Activated CD8-positive, alpha-beta memory T cell treated with anti-CD3 and anti-CD28 coated beads for 24 hours (primary cell): ENCODE measurements around the gene KCP.

Experiments
- DNase-seq: peaks from one replicate; pipeline ENCODE4 v3.0.0-alpha.2; 2020

Gene KCP

DNA sequence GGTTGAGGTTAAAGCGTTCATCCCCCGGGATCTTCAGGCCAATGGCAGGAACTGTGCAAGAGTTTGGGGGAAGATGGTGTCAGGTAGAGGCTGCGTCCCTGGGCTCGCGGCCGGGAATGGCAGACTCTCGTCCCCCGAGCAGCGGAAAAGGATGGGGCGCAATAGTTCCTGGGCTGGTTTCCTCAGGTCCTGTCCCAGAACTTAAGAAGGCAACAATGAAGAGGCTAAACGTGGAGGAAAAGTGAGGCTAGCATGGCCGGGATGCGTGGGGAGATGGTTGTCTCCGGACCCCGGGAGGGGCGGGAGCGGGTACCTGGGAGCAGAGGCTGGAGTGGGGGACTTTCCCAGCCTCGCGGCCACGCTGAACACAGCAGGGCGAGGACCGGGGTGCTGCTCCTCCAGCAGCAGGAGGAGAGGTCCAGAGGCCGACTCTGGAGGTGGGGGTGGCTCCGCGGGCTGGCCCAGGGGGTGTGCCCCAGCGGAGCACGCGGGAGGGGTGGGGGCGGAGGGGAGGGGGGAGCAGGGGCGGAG lies 28.1 kb upstream of the KCP start:
- DNase-seq = no peak

DNA sequence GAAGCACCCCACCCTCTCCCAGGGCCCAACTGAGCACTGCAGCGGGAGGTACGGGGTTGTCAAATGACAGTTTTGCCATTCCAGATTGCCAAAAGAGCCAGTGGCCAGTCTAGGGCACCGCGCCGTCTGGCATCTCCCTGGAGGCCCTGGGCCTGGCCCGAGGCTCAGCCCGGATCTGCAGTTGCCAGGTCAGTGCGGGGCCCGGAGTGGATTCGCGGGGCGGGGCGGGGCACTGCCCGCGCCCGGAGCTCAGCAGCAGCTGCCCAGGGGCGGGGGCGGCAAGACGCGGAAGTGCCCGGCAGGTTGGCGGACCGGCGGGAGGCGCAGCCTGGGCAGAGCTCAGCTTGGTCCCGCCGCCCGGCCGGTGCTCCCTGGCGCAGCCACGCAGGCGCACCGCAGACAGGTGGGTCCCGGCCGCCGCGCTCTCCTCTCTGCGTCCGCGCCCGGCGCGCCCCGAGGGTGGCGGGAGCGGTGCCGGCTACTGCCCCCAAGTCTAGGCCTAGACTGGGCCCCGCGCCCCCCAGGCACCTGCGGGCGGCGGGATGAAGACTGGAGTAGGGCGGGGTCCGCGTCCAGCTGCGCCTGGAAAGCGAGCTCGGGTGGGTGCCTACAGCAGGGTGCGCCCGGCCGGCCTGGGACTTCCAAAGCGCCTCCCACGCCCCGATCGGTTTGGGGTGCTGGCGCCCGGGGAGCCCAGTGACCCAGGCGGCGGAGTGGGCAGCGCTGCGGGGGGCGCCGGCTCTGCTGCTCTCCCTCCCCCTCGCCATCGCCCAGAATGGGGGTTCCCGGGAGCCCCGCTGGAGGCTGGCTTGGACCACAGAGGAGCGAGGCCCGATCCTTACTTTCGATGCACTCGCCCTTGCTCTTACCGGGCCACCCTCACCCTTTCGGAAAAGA lies 27.4 kb upstream of the KCP start, which contains the start of gene IRF5:
Gene IRF5, plus strand, starts transcription at position 281 of the 897 bp plus-strand sequence. CDS start 4,155 bp downstream, outside the sequence.
- DNase-seq = peak; percentile 66

DNA sequence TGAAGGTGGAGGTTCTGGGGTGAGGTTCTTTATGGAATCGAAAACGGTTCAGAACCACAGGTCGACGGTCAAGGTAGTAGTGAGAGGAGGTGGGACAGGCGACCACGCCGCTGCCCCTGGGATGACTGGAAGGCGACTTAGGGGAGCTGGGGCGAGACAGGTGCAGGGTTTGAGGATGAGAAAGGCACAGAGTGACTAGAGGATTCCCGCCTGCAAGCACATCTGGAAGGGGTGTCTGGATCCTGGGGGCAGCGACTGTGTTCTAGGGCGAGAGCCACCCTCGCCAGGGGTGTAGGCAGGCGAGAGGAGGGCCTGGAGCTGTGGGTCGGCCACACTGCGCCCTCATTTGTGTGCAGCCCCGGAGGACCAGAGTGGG lies 26.8 kb upstream of the KCP start:
- DNase-seq = no peak

DNA sequence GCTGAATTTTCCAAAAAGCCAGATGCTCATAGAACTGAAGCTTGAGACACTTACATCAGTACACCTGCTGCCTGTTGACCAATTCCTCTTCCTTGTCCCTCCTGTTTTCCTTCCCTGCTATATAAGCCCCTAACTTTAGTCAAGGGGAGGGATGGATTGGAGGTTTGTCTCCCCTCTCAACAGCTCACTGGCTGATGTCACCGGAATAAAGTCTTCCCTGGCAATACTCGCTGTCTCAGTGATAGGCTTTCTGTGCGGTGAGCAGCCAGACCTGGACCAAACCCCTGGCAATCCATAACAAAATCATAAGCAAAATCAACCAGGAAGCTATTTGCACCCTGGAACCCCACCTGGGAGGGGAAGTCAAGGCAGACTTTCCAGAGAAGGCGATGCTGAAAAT lies 26.3 kb upstream of the KCP start:
- DNase-seq = no peak

DNA sequence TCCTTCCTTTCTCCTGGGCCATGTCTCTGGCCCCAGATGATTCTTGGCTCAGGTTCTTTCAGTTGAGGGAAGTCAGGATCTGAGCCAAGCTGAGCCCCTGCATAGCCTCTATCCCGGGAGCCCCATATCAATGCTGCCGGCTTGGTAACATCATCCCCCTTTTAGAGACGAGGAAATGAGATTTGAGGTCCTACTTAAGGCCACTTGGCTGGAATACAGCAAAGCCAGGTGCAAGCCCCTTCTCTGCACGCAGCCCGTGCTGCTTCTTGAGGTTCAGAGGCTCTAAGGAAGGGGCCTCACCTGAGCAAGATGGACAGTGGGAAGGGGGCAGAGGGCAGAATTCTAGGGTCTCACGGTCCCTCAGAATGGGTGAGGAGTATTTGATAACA lies 24.8 kb upstream of the KCP start:
- DNase-seq = no peak

DNA sequence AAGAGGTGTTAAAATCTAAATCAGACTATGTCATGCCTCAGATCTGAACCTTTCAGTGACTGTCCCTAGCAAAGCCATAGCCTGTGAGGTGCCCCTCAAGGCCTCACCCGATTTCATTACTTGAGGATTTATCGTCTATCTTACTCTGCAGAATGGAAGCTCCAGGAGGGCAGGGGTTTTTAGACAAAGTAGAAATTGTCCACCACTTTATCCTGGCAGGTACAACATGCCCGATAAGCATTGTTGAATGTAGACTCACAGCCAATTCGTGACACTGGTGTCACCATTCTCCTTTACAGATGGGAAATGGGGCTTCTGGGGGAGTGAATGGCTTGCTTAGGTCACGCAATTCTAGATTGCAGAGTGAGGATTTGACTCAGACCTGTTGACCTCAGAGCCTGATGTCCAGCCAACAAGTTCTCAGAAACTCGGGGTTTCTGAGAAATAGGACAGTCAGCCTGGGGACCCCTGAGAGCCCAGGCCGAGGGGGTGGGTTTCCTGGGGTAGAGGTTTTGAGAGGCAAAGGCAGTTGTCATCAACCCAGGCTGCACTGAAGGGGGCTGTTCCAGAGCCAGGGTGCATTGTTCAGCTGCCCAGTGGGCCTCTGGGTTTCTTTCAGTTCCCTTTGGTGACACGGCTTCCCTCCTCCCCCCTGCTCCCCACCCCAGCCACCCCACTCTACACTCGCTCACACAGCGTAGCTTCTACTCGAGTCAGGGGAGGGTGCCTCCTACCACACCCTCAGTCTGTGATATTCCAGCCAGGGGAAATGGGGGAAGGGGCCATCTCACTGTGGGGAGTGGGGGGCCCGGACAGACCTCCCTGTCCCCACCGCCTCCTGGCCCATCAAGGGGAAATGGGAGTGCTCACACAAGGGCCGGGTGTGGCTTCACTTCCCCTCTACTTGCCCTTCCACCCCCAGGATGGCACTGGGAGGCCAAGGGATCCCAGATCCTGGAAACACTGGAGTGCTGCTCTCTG lies 24.1 kb upstream of the KCP start:
- no peak for DNase-seq

DNA sequence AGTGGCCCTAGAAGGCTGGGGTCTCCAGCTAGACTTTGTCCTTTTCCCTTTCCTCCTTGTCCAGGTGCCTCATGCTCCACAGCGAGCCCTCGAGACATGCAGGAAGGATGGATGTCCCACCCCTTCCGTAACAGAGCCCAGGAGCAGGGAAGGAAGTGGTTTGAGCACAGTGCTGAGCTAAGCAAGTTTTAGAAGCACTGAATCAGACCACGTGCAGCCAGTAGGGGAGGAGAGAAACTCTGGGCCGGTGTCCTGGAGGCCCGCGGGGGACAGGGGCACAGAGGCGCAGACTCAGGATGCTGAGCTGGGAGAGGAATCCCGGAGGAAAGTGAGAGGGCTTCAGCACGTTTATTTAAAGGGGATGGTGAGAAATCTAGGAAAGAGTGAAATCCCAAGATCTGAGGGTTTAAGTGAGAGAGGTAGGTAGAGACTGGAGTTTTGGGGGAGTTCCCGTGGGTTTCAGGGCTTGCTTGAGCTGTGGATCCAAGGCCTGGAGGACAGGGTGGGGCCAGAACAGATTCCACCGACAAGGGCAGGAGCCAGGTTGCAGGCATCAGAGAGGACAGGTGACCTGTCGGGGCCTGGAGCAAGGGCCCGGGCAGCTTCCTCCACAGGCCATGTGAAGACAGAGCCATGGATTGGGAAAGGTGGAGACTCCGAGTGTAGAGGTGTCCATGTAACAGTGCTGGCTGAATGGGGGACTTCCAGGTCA lies 22.8 kb upstream of the KCP start:
- peak; percentile 78 for DNase-seq

DNA sequence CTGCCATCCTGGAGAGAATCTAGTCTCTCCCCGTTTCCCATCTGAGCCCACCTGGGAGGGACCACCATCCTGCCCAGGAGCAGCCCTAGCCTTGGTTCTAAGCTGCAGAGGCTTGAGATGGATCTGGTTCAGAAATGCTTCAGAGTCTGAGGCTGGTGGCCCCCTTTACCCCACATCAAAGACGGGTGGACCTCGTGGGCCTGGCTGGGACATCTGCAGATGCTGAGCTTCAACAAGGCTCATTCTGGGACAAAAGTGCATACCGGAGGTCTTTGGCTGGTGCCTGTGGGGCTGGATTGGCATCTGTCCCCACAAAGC lies 22.3 kb upstream of the KCP start:
- DNase-seq = no peak

DNA sequence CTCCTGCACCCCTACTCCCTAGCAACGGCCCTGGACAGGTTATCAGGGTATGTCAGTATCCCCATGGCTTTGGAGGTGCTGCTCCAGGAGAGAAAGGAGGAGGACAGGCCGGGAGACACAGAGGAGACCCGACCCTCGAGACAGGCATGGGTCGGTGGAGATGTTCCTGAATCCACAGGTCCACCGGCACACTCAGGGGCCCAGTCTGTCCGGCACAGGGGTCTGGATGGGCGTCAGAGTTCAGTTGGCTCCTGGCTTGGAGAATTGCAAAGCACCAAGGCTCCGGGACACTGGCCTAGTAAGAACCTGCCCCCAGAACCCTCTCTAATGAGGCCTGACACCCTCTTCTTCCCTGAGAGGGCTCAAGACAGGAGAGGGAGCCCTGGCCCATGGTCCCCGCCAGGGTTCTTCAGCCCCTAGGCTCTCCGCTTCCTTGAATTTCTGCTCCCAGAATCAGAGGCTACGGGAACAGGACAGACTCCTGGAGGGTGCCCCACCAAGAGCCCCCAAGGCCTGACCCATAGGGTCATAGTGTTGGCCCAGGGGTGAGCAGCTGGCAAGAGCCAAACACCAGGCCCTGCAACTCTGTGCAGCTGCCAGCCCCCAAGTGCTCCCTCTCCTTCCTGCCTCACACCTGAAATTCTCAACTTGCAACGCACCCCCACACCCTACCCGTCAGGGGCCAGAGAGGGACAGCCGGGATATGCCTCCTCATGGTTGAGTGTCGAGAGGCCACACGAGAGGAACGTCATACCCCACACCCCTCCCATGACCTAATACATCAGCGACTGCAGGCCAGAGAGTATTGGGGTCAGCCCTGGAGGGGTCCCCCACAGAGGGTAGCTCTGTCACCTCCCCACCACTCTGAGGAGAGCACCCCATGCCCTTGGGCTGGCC lies 21.7 kb upstream of the KCP start:
- DNase-seq = no peak

DNA sequence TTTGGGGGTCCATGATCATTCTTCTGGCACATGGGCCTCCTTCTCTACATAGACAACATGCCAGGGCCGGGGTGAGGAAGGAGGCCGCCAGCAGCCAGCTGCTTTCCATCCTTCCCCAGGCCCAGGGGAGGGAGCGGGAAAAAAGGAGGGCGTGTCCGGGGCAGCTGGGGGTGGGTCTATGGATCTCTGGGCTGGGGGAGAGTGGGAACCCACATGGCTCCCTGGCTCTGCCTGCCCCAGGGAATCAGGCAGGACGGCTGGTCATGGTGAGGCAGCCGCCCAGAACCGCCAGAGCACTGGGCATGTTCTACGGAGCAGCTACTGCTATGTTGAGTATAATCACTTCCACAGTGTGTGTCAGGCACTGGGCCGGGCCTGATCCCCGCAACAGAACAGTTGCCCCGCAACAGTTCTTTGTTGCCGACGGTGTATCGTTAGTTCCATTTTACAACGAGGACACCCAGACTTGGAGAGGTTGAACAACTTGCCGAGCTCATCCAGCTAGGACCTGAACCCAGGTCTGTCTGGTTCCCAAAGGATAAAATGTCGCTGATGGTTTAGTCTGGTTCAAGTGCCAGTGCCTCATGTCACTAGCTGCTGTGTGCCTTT lies 20.8 kb upstream of the KCP start:
- DNase-seq = no peak

DNA sequence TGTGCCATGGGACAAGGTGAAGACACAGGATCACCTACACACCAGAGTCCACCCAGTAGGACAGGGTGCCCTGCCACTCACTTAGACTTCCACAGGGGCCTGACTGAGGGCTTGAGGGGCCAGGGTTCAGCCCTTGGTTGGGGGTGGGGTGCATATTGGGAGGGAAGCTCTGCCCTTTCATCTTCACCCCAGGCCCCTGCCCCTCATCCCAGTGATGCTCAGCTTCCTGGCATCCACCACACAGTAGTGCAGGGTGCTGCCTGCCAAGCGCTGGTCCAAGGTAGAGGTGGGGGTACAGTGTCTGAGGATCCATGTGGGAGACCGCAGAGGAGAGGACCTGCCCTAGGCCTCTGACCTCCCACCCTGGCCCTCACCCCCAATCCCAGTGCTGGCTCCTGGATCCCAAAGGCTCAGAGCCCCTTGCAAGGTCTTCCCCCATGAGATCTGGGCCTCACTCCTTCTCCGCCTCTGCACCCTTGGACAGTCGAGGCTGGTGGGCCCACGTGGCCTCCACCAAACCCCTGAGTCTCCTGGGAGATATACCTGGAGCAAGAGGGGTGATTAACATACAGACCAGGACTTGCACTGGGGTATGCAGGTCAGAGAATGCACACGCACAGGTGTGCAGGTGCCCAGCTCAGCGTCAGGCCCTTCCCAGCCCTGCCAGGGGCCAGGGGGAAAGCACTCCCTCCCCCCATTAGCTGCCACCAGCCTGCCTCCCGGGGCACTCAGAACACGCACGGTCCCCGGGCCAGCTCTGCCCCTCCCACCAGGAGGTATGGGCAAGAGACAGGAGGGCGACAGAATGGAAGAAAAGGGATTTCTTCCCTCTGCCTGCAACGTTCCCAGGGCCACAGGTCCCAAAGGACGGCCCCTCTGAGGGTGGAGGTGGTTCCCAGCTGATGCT lies 18.6 kb upstream of the KCP start:
- DNase-seq = no peak

DNA sequence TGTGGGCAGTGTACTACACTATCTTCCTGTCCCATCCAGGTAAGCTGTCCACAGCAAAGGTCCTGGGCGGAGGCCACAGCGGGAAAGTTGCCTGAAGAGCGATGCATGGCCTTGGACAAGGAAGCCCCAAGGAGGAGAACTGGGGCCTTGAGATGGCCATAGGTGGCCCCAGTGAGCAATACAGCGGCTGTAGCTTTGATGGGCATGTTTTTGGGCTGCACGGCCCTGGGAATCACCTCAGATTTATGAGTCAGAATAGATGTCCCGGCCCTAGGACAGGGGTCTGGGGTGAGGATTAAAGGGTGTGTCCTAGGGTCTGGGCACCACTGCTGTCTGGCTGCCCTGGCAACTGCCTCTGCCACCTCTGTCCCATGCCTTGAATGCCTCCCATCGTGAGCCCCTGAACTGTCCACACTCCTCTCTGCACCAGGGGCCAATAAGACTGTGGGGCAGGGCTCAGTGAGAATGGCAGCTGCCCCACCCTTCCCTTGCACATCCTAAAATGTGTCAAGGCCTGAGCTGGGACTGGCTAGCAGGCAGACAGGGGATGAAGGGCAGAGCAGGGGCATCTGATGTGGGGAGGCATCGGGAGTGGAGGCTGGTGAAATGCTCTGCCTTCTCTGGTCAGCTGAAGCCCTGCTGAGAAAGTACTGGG lies 17.8 kb upstream of the KCP start:
- no peak for DNase-seq

DNA sequence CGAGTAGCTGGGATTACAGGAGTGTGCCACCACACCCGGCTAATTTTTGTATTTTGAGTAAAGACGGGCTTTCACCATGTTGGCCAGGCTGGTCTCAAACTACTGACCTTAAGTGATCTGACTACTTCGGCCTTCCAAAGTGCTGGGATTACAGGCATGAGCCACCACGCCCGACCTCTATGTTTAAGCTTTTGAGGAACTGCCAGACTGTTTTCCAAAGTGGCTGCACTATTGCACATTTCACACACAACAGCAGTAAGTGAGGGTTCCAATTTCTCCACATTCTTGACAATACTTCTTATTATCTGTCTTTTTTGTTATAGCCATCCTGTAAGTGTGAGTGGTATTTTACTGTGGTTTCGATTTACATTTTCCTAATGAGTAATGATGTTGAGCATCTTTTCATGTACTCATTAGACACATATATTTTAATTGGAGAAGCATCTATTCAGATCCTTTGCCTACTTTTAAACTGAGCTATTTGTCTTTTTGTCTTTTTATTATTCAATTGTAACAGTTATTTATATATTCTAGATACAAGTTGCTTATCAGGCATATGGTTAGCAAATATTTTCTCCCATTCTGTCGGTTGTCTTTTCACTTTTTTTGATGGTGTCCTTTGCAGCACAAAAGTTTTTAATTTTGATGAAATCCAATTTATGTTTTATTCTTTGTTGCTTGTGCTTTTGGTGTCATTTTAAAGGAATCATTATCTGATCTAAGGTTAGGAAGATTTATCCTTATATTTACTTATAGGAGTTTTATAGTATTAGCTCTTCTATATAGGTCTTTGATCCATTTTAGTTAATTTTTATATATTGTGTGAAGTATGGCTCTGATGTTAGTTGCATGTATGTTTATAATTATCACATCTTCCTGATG lies 14.4 kb upstream of the KCP start:
- DNase-seq = no peak

DNA sequence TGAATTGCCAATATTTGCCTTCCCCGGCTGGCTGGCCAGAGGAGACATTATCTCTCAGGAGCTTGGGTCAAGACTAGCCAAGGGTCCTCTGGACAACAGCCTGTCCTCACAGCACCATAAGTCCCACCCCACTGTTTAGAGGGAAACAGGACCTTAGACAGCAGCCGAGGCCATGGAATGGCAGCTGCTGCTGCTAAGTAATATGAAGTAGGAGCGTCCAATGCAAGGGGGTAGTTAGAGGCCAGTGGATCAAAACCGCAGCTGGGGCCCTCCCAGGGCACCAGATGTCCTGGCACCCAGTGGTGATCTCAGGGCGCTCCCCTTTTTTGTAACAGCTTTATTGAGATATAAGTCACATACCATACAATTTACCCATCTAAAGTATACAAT lies 12.9 kb upstream of the KCP start:
- DNase-seq = no peak

DNA sequence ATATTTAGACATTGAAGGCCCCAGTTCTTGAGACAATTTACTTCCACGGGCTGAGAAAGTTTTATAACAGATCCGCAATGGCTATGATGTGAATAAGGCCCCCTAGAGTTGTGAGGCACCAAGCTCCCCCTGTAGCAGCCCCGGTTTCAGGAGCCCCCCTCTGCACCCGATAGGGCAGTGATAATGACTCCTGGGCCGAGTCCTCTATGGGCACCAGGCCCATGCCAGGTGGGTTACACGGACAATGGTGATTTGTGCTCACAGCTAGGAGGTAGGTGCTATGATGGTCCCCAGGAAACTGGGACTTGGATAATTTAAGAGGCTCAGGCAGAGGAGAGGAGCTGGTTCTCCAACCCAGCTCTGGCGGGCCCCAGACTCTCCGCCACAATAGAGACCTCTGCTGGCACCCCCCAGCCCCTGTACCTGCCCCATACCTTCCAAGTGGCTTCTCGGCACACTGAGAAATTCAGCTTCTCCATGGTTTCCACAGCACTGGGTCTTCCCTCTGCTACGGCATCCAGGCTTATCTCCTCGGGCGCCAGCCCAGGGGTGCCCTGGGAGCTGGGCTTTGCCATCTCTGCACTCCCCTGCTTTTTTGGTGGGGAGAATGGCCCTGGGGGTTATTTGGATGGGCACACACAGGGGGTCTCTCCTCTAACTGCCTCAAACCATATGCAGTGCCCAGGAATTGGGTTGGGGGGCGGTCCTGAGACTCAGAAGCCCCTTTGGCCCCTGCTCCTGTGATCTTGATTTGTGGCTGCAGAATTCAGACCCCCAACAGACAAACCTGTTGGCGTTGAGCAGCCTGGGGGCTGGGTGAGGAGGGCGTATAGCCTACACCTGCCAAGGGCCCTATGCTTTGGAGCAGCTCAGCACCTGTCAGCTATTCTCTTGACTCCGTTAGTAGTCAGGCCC lies 12.2 kb upstream of the KCP start:
- DNase-seq = no peak

DNA sequence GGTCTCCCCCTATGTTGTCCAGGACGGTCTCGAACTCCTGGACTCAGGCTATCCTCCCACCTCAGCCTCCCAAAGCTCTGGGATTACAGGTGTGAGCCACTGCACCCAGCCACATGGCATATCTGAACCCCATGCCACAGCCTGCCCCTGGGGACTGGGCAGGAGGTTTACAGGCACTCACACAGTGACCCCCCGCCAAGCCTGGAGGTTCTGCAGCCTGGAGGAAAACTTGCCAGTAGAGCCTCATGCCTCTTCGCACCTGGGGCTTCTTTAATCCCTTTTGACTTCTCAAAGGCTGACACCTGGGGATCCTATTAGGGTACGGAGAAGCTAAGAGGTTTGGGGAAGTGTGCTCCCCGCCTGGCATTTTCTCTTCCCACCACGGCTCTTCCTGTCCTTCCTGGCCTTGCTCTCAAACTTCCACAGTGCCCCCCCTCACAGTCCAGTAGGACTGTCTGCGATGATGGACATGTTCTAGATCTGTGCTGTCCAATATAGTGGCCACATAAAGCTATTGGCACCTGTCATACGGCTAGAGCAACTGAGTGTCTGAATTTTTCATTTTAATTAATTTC lies 11.4 kb upstream of the KCP start:
- no peak for DNase-seq

DNA sequence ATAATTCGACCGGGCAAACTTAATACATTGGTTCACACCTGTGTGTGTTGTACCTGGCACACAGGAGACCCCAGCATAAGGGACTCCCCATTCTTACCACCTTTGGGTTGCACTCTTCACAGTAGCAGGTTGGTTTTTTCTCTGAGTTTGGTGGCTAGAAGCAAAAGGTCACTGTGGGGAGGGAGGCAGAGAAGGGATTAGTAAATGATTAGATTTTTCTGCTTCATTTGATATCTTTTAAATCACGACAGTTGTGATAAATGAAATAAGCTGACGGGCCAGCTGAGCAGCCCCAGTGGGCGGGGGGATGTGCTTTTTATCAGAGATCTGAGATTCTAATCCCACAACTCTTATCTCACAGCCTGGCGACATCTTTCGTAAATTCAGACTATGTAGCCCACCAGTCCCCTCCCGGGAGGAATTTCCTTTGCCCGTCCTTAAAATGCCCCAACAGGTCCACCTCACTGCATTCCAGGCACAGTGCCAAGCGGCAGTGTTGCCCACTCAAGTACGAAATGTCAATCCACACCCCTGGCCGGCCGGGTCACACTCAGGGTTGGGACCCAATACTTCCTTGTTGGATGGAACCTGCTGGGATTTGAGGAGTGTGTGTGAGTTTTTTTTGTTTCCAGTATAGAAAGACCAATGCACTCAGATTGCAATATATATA lies 10.5 kb upstream of the KCP start:
- DNase-seq = no peak
